Aorta (tissue), 5 donors: Measurements from ENCODE around the gene ANKRD33B. TPM values are rescaled to one million over a fixed set of nuclear protein-coding genes. Genes with fewer than 3 reads are reported as not detected.
A peak's percentile ranks its signal among the peaks of the same experiment; 100 is the strongest.

Source experiments
- ATAC-seq: fragments of 200-7000 bp; cut with Tn5 transposase; one replicate; pipeline ENCODE4 v1.9.1; 2022; ENCODE audit warnings: moderate library complexity; ENCODE audit not compliant: low FRiP score
- DNase-seq, 2 donors: peaks; one replicate each; pipeline ENCODE4 v3.0.0-alpha.2; 2020
- H3K27ac ChIP-seq, 2 donors: one replicate each; pipeline ENCODE4 v1.5.1; 2013; ENCODE audit warnings: low read length in 2 of 2, mild to moderate bottlenecking in 2 of 2, moderate library complexity in 2 of 2, control low read depth in 1 of 2, inconsistent platforms in 1 of 2, low read depth in 1 of 2
- H3K27me3 ChIP-seq, 2 donors: one replicate each; pipeline ENCODE4 v1.6.1; 2013; ENCODE audit warnings: control low read depth in 1 of 2, low read length in 1 of 2, mild to moderate bottlenecking in 1 of 2, moderate library complexity in 1 of 2; ENCODE audit not compliant: insufficient read depth in 2 of 2, control insufficient read depth in 1 of 2
- H3K36me3 ChIP-seq, 2 donors: one replicate each; pipeline ENCODE4 v1.6.1; 2013; ENCODE audit warnings: control low read depth in 1 of 2, low read length in 1 of 2, mild to moderate bottlenecking in 1 of 2; ENCODE audit not compliant: insufficient read depth in 2 of 2, control insufficient read depth in 1 of 2
- H3K4me1 ChIP-seq, 2 donors: one replicate each; pipeline ENCODE4 v1.6.1; 2013; ENCODE audit warnings: low read length in 2 of 2, control low read depth in 1 of 2, mild to moderate bottlenecking in 1 of 2, moderate library complexity in 1 of 2; ENCODE audit not compliant: insufficient read depth in 2 of 2, control insufficient read depth in 1 of 2
- H3K4me3 ChIP-seq, 2 donors: one replicate each; pipeline ENCODE4 v1.5.1; 2013; ENCODE audit warnings: low read length in 2 of 2, control low read depth in 1 of 2, mild to moderate bottlenecking in 1 of 2
- H3K9me3 ChIP-seq: one replicate; pipeline ENCODE4 v1.6.1; 2013; ENCODE audit warnings: mild to moderate bottlenecking, low read length; ENCODE audit not compliant: control insufficient read depth
- WGBS, 2 donors: extraction: QIAGEN DNeasy Blood & Tissue Kit; methylation state at CpG; one replicate each; pipeline ENCODE4 v1.1.7; 2013; 5-methylcytosine and 5-hydroxymethylcytosine counted together
- intact Hi-C, 2 donors: fragments of 100-400 bp; cut with DNase I; formaldehyde crosslinking; loops; one replicate each; pipeline versions ENCODE4 v1.14.2 to v1.15.0; 2022
- polyA plus RNA-seq, 2 donors: library from polyadenylated mRNA; stranded (reverse); fragments of 200-250 nt; gene quantifications; one replicate each; pipeline ENCODE4 v1.2.3, GENCODE V29; 2013
- total RNA-seq, 2 donors: library from RNA; stranded (reverse); fragmentation: NEBNext Ultra II Directional; extraction: Animal tissue kit (Norgen Biotek cat#: 25700); gene quantifications; one replicate each; pipeline ENCODE4 v1.2.1, GENCODE V29; 2021
- donor health status: healthy with polysubstance abuse.
- donor health status: Bipolar disorder and iron deficiency.
- donor health status: DM: no; HTN: no; CAD: no.
- donor health status: DM: no; HTN: no; CAD: no.
- donor health status: DM: yes; HTN: yes; CAD: no.

Gene ANKRD33B
- total and polyA plus RNA-seq, 4 donors, result 0.75 to 4.9 (median 3.3) TPM

DNA sequence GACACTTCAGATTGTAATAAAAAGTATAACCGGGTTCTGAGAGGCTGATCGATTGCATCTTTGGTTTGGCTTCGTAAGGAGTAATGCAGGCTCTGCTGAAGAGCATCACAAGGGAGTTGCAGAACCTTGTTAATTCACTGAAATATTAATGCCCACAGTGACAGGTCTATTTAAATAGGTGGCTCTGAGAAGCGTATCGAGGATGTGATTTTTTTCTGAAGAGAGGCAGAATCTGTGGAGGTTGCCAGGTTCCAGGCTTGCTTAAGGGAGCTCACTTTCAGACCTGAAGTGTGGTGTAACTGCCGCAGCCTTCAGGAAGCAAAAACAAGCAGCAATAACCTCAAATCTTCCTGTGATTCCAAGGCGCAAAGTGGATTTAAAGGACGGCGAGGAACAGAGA is 80.3 kb downstream of the ANKRD33B start:
- intact Hi-C loops, result no loop called here
- H3K4me1 ChIP-seq, result no peaks in the 10 kb centered on the region
- 67 to 79% methylated on average over 9 of the region's 9 CpGs for WGBS, 2 donors
- no peak for ATAC-seq
- DNase-seq, result no peak
- no peak overlapping the region for H3K27ac ChIP-seq
- no peaks in the 10 kb centered on the region for H3K36me3 ChIP-seq
- no peak overlapping the region for H3K4me3 ChIP-seq
- no peaks in the 10 kb centered on the region for H3K9me3 ChIP-seq
- no peaks in the 10 kb centered on the region for H3K27me3 ChIP-seq

DNA sequence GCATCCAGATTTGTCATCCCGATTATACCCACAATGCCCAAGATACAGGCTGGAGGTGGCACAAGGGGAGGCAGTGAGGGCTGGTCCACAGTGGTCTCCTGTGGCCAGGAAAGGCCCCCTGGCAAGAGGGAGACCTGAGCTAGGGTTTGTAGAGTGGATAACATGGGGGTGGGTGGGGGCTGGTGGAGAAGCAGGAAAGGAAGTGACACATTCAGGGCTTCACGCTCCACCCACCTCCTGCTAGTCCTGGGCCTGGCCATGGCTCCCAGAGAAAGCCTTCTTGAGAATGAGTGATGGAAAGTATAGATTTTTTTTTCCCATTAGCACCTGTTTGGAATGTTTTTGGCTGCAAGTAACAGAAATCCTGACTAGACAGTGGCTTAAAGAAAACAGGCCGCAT is 81.3 kb downstream of the ANKRD33B start:
- no peaks in the 10 kb centered on the region for H3K27me3 ChIP-seq
- no peaks in the 10 kb centered on the region for H3K36me3 ChIP-seq
- no peak overlapping the region for H3K27ac ChIP-seq
- H3K9me3 ChIP-seq, result no peaks in the 10 kb centered on the region
- H3K4me1 ChIP-seq, result no peaks in the 10 kb centered on the region
- H3K4me3 ChIP-seq, result no peak overlapping the region
- DNase-seq (no peak), ATAC-seq (no peak)
- intact Hi-C loops, result no loop called here
- 94 to 95% methylated on average over 3 of the region's 3 CpGs for WGBS, 2 donors

DNA sequence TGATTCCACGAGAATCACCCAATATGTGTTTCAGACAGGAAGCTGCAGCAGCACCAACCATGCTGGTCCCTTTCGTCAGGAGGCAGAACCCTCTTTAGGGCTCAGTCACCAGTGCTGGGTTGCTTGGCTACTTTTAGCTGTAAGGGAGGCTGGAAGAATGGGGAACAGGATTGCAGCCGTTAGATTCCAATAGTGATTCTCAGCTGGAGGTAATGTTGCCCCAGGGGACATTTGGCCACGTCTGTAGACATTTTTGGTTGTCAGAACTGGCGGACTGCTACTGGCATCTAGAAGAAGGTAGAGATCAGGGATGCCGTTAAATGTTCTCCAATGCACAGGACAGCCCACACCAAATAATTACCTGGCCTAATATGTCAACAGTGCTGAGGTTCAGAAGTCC is 81.8 kb downstream of the ANKRD33B start:
- intact Hi-C loops, result no loop called here
- Histone ChIP-seq H3K36me3 (no peaks in the 10 kb centered on the region), H3K9me3 (no peaks in the 10 kb centered on the region), H3K27ac (no peak overlapping the region), H3K4me3 (no peak overlapping the region), H3K4me1 (no peaks in the 10 kb centered on the region), H3K27me3 (no peaks in the 10 kb centered on the region)
- DNase-seq (no peak), ATAC-seq (no peak)
- WGBS, 2 donors, result 79 to 84% methylated on average over 6 of the region's 6 CpGs

DNA sequence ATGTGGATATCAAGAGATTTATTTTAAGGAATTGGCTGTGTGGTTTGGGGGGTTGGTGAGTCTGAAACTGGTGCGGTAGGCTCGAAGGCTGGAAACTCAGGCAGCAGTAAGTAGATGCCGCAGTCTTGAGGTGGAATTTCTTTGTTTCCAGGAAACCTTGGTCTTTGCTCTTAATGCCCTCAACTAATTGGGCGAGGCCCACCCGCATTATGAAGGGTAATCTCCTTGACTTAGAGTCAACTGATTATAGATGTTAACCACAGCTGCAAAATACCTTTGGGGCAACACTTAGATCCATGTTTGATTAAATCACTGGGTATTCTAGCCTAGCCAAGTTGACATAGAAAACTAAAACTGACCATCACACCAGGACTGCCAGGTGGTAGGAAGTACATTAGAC is 83.8 kb downstream of the ANKRD33B start:
- 96 to 99% methylated on average over 5 of the region's 5 CpGs for WGBS, 2 donors
- intact Hi-C loops, result no loop called here
- Histone ChIP-seq H3K4me1 (no peaks in the 10 kb centered on the region), H3K9me3 (no peaks in the 10 kb centered on the region), H3K27me3 (no peaks in the 10 kb centered on the region), H3K36me3 (no peaks in the 10 kb centered on the region), H3K27ac (no peak overlapping the region), H3K4me3 (no peak overlapping the region)
- ATAC-seq, result no peak
- DNase-seq, result no peak

DNA sequence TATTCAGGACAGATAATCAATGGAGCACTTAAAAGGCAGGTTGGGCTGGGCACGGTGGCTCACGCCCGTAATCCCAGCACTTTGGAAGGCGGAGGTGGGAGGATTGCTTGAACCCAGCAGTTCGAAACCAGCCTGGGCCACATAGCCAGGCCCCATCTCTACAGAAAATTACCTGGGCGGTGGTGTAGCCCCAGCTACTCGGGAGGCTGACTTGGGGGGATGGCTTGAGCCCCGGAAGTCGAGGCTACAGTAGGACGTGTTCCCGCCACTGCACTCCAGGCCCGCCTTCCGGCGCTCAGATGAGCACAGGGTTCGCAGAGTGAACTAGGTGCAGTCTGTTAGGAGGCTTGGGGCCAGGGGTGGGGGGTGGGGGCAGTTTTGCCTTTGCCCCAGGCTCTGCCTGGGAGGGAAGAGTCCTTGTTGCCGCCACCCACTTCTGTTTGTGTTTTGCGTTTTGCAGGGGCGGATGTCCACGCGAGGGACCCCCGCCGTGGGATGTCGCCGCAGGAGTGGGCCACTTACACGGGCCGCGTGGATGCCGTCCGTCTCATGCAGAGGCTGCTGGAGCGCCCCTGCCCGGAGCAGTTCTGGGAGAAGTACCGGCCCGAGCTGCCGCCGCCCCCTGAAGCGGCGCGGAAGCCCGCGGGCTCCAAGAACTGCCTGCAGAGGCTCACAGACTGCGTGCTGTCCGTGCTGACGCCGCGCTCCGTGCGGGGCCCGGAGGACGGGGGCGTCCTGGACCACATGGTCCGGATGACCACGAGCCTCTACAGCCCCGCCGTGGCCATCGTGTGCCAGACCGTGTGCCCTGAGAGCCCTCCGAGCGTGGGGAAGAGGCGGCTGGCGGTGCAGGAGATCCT is 85.2 kb downstream of the ANKRD33B start:
- Histone ChIP-seq H3K27ac (no peak overlapping the region), H3K4me1 (no peaks in the 10 kb centered on the region), H3K9me3 (no peaks in the 10 kb centered on the region), H3K27me3 (no peaks in the 10 kb centered on the region), H3K4me3 (no peak overlapping the region), H3K36me3 (no peaks in the 10 kb centered on the region)
- DNase-seq (no peak), ATAC-seq (peak; percentile 24)
- WGBS, 2 donors, result 77 to 78% methylated on average over 60 of the region's 60 CpGs
- intact Hi-C loops, result no loop called here

DNA sequence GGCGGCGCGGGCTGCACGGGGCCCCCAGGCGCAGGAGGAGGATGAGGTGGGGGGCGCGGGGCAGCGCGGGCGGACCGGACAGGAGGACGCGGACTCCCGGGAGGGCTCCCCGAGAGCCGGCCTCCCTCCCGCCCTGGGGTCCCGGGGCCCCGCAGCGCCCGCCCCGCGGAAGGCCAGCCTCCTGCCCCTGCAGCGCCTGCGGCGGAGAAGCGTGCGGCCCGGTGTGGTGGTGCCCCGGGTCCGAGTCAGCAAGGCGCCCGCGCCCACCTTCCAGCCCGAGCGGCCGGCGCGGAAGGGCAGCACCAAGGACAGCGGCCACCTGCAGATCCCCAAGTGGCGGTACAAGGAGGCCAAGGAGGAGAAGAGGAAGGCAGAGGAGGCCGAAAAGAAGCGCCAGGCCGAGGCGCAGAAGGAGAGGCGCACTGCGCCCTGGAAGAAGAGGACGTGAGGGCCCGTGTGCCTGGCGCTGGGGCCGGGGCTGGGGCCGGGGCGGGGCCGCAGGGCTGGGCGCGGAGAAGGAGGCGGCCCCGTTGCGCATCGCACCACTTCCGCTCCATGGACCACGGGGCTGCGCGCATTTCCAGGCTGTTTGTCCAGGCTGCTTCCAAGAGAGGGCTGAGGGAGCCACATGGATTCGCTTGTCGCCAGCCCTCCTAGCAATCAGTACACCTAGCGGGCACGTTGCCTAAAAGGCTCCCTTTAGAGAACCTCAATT is 86.0 kb downstream of the ANKRD33B start:
- H3K9me3 ChIP-seq, result no peaks in the 10 kb centered on the region
- no peak overlapping the region for H3K4me3 ChIP-seq
- H3K27me3 ChIP-seq, result no peaks in the 10 kb centered on the region
- H3K4me1 ChIP-seq, result no peaks in the 10 kb centered on the region
- 66 to 73% methylated on average over 60 to 68 of the region's 68 CpGs for WGBS, 2 donors
- no peaks in the 10 kb centered on the region for H3K36me3 ChIP-seq
- no peak for ATAC-seq
- no peak overlapping the region for H3K27ac ChIP-seq
- intact Hi-C loops, result no loop called here
- no peak for DNase-seq

DNA sequence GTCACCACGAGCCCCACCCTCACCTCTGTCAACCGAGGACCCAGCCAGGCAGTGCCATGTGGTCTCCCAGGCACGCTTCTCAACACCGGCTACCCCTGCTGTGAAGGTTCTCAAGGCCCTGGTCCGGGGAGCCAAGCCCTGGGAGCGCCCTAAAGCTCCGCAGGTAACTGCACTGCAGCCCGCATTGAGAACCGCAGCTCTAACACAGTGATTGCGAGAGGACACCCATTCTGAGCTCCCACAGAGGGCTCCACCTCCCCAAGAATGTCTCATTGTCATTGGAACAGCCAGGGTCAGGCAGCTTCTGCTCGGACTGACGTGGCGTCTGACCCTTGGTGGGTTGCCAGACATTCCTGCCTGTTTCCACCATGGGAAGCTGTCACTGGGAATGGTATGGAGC is 88.3 kb downstream of the ANKRD33B start:
- no peaks in the 10 kb centered on the region for H3K4me1 ChIP-seq
- WGBS, 2 donors, result 92 to 93% methylated on average over 13 of the region's 13 CpGs
- no peak for ATAC-seq
- H3K4me3 ChIP-seq, result no peak overlapping the region
- no peak overlapping the region for H3K27ac ChIP-seq
- intact Hi-C loops, result no loop called here
- H3K27me3 ChIP-seq, result no peaks in the 10 kb centered on the region
- no peaks in the 10 kb centered on the region for H3K36me3 ChIP-seq
- DNase-seq, result no peak
- no peaks in the 10 kb centered on the region for H3K9me3 ChIP-seq

DNA sequence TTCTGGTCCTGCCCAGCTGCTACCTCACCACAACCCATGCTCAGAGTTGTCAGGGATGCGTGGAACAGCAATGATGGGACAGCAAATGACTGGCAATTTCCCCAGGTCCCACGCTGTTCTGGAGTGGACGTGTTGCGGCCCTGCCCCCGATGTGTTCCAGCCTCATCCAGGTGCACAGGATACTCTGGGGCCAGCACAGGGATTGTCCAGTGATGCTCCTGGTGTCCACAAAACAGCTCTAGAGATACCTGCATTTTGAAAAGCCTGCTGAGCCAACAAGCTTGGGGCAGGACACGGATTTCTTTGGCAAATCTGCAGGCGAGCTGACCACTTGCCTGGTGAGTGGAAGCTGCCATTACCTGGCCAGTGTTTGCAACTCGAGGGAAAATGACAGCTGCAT is 88.7 kb downstream of the ANKRD33B start:
- intact Hi-C loops, result no loop called here
- Histone ChIP-seq H3K4me1 (no peaks in the 10 kb centered on the region), H3K4me3 (no peak overlapping the region), H3K27me3 (no peaks in the 10 kb centered on the region), H3K9me3 (no peaks in the 10 kb centered on the region), H3K27ac (no peak overlapping the region), H3K36me3 (no peaks in the 10 kb centered on the region)
- WGBS, 2 donors, result 89 to 93% methylated on average over 8 of the region's 8 CpGs
- ATAC-seq (no peak), DNase-seq (no peak)

DNA sequence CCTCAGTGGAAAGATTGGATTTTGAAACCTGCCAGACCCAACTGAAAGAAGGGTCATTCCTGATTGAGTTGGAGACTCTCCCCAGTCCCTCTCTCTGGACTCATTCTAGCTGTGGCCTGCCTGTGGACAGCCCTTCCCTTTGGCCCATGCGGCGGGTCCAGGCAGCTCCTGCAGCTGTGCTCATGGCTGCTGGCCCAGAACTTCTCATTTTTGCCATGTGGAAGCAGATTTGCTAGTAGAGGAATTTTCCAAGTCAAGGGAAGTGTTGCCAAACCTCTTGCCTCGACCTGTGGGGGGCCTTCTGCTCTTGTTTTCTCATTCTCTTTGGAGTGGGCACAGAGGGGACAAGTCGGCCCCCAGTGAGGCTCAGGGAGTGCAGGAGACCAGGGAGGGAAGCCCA is 89.2 kb downstream of the ANKRD33B start:
- no peak for ATAC-seq
- 30 to 35% methylated on average over 4 of the region's 4 CpGs for WGBS, 2 donors
- intact Hi-C loops, result no loop called here
- Histone ChIP-seq H3K9me3 (no peaks in the 10 kb centered on the region), H3K4me1 (no peaks in the 10 kb centered on the region), H3K27me3 (no peaks in the 10 kb centered on the region), H3K4me3 (no peak overlapping the region), H3K36me3 (no peaks in the 10 kb centered on the region), H3K27ac (no peak overlapping the region)
- DNase-seq, result peak in 1 of 2 donors; percentile 69
